ENCODE data around the gene ARHGDIG.

The ARHGDIG gene

DNA sequence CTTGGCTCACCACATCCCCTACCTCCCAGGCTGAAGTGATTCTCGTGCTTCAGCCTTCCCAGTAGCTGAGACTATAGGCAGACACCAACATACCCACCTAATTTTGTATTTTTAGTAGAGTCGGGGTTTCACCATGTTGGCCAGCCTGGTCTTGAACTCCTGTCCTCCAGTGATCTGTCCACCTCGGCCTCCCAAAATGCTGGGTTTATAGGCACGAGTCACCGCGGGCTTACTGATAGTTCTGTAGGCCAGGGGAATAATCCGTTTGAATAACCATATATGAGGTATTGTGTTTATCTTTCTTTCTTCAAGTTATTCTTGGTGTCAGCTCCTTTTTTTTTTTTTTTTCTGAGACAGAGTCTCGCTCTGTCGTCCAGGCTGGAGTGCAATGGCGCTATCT lies 38.1 kb upstream of the ARHGDIG start:
- H3K4me2 ChIP-seq (ENCODE audit: low read length) = no peak overlapping the region
- no peaks in the 10 kb centered on the region for H3K36me3 ChIP-seq (ENCODE audit: control insufficient read depth, insufficient read depth, low read length)
- H3K9me3 ChIP-seq (ENCODE audit: control insufficient read depth, low read length) = no peaks in the 10 kb centered on the region
- H3K4me3 ChIP-seq (ENCODE audit: low read depth, low read length) = no peak overlapping the region
- H3K27me3 ChIP-seq (ENCODE audit: control insufficient read depth, insufficient read depth, low read length) = no peaks in the 10 kb centered on the region
- peaks cover 25% of the 10 kb centered on the region for H3K79me2 ChIP-seq
- H3K9ac ChIP-seq = no peak overlapping the region
- no peak overlapping the region for H2AFZ ChIP-seq
- no peak overlapping the region for H3K27ac ChIP-seq
- H3K4me1 ChIP-seq = no peaks in the 10 kb centered on the region
- TF ChIP-seq, protein P1, sequence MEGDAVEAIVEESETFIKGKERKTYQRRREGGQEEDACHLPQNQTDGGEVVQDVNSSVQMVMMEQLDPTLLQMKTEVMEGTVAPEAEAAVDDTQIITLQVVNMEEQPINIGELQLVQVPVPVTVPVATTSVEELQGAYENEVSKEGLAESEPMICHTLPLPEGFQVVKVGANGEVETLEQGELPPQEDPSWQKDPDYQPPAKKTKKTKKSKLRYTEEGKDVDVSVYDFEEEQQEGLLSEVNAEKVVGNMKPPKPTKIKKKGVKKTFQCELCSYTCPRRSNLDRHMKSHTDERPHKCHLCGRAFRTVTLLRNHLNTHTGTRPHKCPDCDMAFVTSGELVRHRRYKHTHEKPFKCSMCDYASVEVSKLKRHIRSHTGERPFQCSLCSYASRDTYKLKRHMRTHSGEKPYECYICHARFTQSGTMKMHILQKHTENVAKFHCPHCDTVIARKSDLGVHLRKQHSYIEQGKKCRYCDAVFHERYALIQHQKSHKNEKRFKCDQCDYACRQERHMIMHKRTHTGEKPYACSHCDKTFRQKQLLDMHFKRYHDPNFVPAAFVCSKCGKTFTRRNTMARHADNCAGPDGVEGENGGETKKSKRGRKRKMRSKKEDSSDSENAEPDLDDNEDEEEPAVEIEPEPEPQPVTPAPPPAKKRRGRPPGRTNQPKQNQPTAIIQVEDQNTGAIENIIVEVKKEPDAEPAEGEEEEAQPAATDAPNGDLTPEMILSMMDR (IDR thresholded peaks at IDR 0.05) = no peak

DNA sequence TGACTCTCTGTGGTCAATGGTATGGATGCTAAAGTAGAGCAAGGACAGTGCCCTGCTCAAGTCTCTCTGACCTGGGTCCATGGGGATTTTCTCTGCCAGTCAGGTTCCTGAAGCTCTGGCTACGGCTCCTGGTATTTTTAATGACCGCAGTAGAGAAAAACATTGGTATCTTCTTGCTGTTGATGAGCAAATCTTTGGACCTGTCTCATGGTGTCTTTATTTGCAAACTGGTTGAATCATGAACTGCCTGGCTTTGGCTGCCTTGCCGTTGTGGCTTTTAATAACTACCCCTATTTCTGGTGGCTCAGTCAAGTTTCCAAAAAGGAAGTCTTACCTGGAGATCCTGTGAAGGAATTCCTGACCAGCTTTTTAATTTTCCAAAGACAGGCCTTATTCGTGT lies 37.0 kb upstream of the ARHGDIG start:
- no peaks in the 10 kb centered on the region for H3K9me3 ChIP-seq (ENCODE audit: control insufficient read depth, low read length)
- no peak overlapping the region for H3K27ac ChIP-seq
- no peaks in the 10 kb centered on the region for H3K27me3 ChIP-seq (ENCODE audit: control insufficient read depth, insufficient read depth, low read length)
- TF ChIP-seq, protein P1 (IDR thresholded peaks at IDR 0.05) = no peak
- no peak overlapping the region for H3K9ac ChIP-seq
- H3K4me3 ChIP-seq (ENCODE audit: low read depth, low read length) = no peak overlapping the region
- H3K4me1 ChIP-seq = no peaks in the 10 kb centered on the region
- no peak overlapping the region for H3K4me2 ChIP-seq (ENCODE audit: low read length)
- H3K79me2 ChIP-seq = peaks cover 22% of the 10 kb centered on the region
- no peak overlapping the region for H2AFZ ChIP-seq
- H3K36me3 ChIP-seq (ENCODE audit: control insufficient read depth, insufficient read depth, low read length) = no peaks in the 10 kb centered on the region

DNA sequence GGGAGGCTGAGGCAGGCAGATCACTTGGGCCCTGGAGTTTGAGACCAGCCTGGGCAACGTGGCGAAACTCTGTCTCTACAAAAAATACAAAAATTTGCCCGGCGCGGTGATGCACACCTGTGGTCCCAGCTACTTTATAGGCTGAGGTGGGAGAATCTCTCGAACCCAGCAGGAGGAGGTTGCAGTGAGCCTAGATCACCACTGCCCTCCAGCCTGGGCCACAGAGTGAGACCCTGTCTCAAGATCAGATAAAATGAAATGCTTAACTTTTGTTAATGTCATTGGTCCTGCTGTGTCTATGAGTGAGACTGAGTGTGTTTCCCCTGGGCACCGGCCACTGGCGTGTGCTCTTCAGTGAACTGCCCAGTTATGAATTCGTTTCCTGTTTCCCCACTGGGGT lies 35.3 kb upstream of the ARHGDIG start:
- H3K4me1 ChIP-seq = no peaks in the 10 kb centered on the region

DNA sequence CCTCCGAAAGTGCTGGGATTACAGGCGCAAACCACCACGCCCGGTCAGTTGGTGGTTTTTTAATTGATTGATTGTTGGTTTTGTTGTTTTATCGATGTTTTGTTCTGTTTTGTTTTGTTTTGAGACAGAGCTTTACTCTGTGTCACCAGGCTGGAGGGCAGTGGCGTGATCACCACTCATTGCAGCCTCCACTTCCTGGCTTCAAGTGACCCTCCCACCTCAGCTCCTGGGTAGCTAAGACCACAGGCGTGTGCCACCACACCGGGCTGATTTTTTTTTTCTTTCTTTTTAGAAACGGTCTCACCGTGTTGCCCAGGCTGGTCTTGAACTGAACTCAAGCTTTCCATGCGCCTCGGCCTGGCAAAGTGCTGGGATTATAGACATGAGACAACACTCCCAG lies 33.4 kb upstream of the ARHGDIG start:
- H3K79me2 ChIP-seq = peaks cover 16% of the 10 kb centered on the region
- TF ChIP-seq, protein P1 (IDR thresholded peaks at IDR 0.05) = no peak
- H3K4me1 ChIP-seq = no peaks in the 10 kb centered on the region
- H3K4me2 ChIP-seq (ENCODE audit: low read length) = no peak overlapping the region
- H2AFZ ChIP-seq = no peak overlapping the region
- H3K9me3 ChIP-seq (ENCODE audit: control insufficient read depth, low read length) = no peaks in the 10 kb centered on the region
- no peak overlapping the region for H3K27ac ChIP-seq
- H3K36me3 ChIP-seq (ENCODE audit: control insufficient read depth, insufficient read depth, low read length) = no peaks in the 10 kb centered on the region
- H3K27me3 ChIP-seq (ENCODE audit: control insufficient read depth, insufficient read depth, low read length) = no peaks in the 10 kb centered on the region
- no peak overlapping the region for H3K9ac ChIP-seq
- no peak overlapping the region for H3K4me3 ChIP-seq (ENCODE audit: low read depth, low read length)

More for the DNA sequence above, 35.3 kb upstream of the ARHGDIG start:
- Histone ChIP-seq H3K9ac (no peak overlapping the region), H3K4me2 (ENCODE audit: low read length) (no peak overlapping the region), H3K9me3 (ENCODE audit: control insufficient read depth, low read length) (no peaks in the 10 kb centered on the region), H3K27ac (no peak overlapping the region), H3K4me3 (ENCODE audit: low read depth, low read length) (no peak overlapping the region), H3K27me3 (ENCODE audit: control insufficient read depth, insufficient read depth, low read length) (no peaks in the 10 kb centered on the region), H3K36me3 (ENCODE audit: control insufficient read depth, insufficient read depth, low read length) (no peaks in the 10 kb centered on the region), H2AFZ (no peak overlapping the region), H3K79me2 (peaks cover 23% of the 10 kb centered on the region)
- TF ChIP-seq, protein P1 (IDR thresholded peaks at IDR 0.05) = no peak

DNA sequence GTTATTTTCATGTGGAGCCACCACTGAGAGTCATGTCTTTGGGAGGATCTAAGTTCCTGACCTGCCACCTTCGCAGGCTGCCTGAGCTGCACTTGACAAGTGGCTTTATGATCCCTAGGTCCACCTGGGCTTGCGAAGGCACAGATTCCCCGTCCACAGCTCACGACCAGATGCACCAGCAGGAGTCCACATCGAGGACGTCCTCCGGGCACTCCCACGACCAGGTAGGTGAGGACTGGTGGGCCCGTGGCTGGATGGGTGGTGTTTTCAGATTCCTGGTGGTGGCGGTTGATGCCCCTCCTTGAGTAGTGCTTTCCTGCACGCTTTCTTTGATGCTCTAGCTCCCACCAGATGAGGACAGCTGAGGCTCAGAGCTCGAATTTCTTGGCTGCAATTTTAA lies 31.0 kb upstream of the ARHGDIG start:
- Histone ChIP-seq H3K4me1 (no peaks in the 10 kb centered on the region), H3K27me3 (ENCODE audit: control insufficient read depth, insufficient read depth, low read length) (no peaks in the 10 kb centered on the region), H3K9ac (no peak overlapping the region), H3K9me3 (ENCODE audit: control insufficient read depth, low read length) (no peaks in the 10 kb centered on the region), H3K4me3 (ENCODE audit: low read depth, low read length) (no peak overlapping the region), H3K4me2 (ENCODE audit: low read length) (no peak overlapping the region), H2AFZ (no peak overlapping the region), H3K36me3 (ENCODE audit: control insufficient read depth, insufficient read depth, low read length) (no peaks in the 10 kb centered on the region), H3K27ac (no peak overlapping the region), H3K79me2 (peaks cover 16% of the 10 kb centered on the region)
- TF ChIP-seq, protein P1 (IDR thresholded peaks at IDR 0.05) = no peak
